Astrocyte (in vitro differentiated cells and primary cell): ENCODE measurements around the gene METTL25. TPM values are rescaled to one million over a fixed set of nuclear protein-coding genes. Genes with fewer than 3 reads are reported as not detected.
A peak's percentile ranks its signal among the peaks of the same experiment; 100 is the strongest.

ENCODE experiments used
- DNase-seq: peaks from one replicate; pipeline ENCODE4 v3.0.0-alpha.2; 2010; ENCODE audit warnings: low read depth
- FAIRE-seq: peaks from 2 replicates; lab custom pipeline; 2011; peaks lifted over from hg19 to GRCh38; lab: Jason Lieb, UNC
- H2AFZ ChIP-seq: 2 replicates; pipeline ENCODE4 v1.6.0; 2012; ENCODE audit warnings: low read depth, low read length, inconsistent platforms
- H3K27ac ChIP-seq: 2 replicates; pipeline ENCODE4 v1.5.1; 2011; ENCODE audit warnings: low read depth, low read length, inconsistent platforms
- H3K27me3 ChIP-seq: 2 replicates; pipeline ENCODE4 v1.6.0; 2011; ENCODE audit warnings: low read length, inconsistent platforms; ENCODE audit not compliant: insufficient read depth
- H3K36me3 ChIP-seq: 2 replicates; pipeline ENCODE4 v1.5.1; 2011; ENCODE audit warnings: low read length, inconsistent platforms; ENCODE audit not compliant: insufficient read depth
- H3K4me1 ChIP-seq: 2 replicates; pipeline ENCODE4 v1.5.1; 2011; ENCODE audit warnings: low read length, inconsistent platforms; ENCODE audit not compliant: insufficient read depth
- H3K4me2 ChIP-seq: 2 replicates; pipeline ENCODE4 v1.6.0; 2012; ENCODE audit warnings: low read length, inconsistent platforms
- H3K4me3 ChIP-seq: 2 replicates; pipeline ENCODE4 v1.5.1; 2011; ENCODE audit warnings: low read depth, mild to moderate bottlenecking, low read length, inconsistent platforms; ENCODE audit not compliant: insufficient read depth
- H3K79me2 ChIP-seq: 2 replicates; pipeline ENCODE4 v1.6.0; 2012; ENCODE audit warnings: mild to moderate bottlenecking, low read length, inconsistent platforms; ENCODE audit not compliant: insufficient read depth
- H3K9ac ChIP-seq: 2 replicates; pipeline ENCODE4 v1.6.0; 2012; ENCODE audit warnings: mild to moderate bottlenecking, low read length, inconsistent platforms
- H3K9me3 ChIP-seq: 2 replicates; pipeline ENCODE4 v1.5.1; 2012; ENCODE audit warnings: low read depth, mild to moderate bottlenecking, low read length, inconsistent platforms; ENCODE audit not compliant: insufficient read depth
- H4K20me1 ChIP-seq: 2 replicates; pipeline ENCODE4 v1.6.0; 2012; ENCODE audit warnings: low read length, inconsistent platforms; ENCODE audit not compliant: insufficient read depth
- H3K27ac Mint-ChIP-seq: one replicate; pipeline ENCODE4 v1.8.0; 2021; ENCODE audit warnings: mild to moderate bottlenecking, mixed read lengths; ENCODE audit not compliant: unreplicated experiment
- H3K27me3 Mint-ChIP-seq: one replicate; pipeline ENCODE4 v1.8.0; 2021; ENCODE audit warnings: low read depth, mixed read lengths; ENCODE audit not compliant: unreplicated experiment
- H3K36me3 Mint-ChIP-seq: one replicate; pipeline ENCODE4 v1.8.0; 2021; ENCODE audit warnings: low read depth, mixed read lengths; ENCODE audit not compliant: unreplicated experiment
- H3K4me1 Mint-ChIP-seq: one replicate; pipeline ENCODE4 v1.8.0; 2021; ENCODE audit warnings: low read depth, mixed read lengths; ENCODE audit not compliant: unreplicated experiment
- H3K4me3 Mint-ChIP-seq: one replicate; pipeline ENCODE4 v1.8.0; 2021; ENCODE audit warnings: mild to moderate bottlenecking, moderate library complexity, mixed read lengths; ENCODE audit not compliant: unreplicated experiment
- H3K9me3 Mint-ChIP-seq: one replicate; pipeline ENCODE4 v1.8.0; 2021; ENCODE audit warnings: mild to moderate bottlenecking, mixed read lengths; ENCODE audit not compliant: unreplicated experiment
- EZH2 ChIP-seq: IDR thresholded peaks from 2 replicates; pipeline ENCODE4 v1.6.1; 2012; ENCODE audit warnings: mild to moderate bottlenecking, low read length, inconsistent platforms; ENCODE audit not compliant: insufficient read depth
- total RNA-seq: library from RNA; stranded (reverse); gene quantifications from 2 replicates; pipeline ENCODE4 v1.2.1, GENCODE V29; 2021
- TF ChIP-seq, protein P1 (sequence below): IDR thresholded peaks from 2 replicates; pipeline ENCODE4 v1.5.1; 2011; ENCODE audit warnings: low read depth, mild to moderate bottlenecking, inconsistent platforms, low read length, moderate library complexity; ENCODE audit not compliant: insufficient read depth

METTL25 gene
- total RNA-seq, 1 donor from 2014 or later = 9.4 TPM

DNA sequence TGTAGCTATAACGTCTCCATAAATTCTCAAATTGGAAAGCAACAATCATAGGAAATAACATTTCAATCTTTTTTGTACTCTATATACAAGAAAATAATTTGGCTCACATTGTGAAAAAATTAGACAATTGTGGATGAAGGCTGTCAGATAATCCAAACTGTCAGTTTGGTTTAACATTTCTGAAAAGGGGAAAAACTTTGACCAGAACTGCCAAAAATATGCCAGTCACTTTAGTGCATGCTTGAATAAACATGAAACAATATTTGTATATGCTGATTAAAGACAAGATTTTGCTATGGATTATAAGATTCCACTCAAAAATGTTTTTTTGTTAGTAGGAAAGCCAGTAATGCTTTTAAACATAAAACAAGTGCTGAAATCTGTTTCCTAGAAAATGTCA lies 39.1 kb upstream of the METTL25 start:
- Histone ChIP-seq H3K4me1 (no peaks in the 10 kb centered on the region), H3K9ac (no peak overlapping the region), H3K27me3 (no peaks in the 10 kb centered on the region), H4K20me1 (no peaks in the 10 kb centered on the region), H3K4me2 (no peak overlapping the region), H3K9me3 (no peaks in the 10 kb centered on the region), H2AFZ (no peak overlapping the region), H3K79me2 (no peaks in the 10 kb centered on the region), H3K4me3 (no peak overlapping the region), H3K27ac (no peak overlapping the region), H3K36me3 (no peaks in the 10 kb centered on the region)
- H3K9me3 Mint-ChIP-seq = no peaks in the 10 kb centered on the region
- H3K27ac Mint-ChIP-seq = no peak overlapping the region
- DNase-seq (no peak), FAIRE-seq (no peak)
- no peak overlapping the region for H3K4me3 Mint-ChIP-seq
- no peaks in the 10 kb centered on the region for H3K36me3 Mint-ChIP-seq
- TF ChIP-seq, protein P1, sequence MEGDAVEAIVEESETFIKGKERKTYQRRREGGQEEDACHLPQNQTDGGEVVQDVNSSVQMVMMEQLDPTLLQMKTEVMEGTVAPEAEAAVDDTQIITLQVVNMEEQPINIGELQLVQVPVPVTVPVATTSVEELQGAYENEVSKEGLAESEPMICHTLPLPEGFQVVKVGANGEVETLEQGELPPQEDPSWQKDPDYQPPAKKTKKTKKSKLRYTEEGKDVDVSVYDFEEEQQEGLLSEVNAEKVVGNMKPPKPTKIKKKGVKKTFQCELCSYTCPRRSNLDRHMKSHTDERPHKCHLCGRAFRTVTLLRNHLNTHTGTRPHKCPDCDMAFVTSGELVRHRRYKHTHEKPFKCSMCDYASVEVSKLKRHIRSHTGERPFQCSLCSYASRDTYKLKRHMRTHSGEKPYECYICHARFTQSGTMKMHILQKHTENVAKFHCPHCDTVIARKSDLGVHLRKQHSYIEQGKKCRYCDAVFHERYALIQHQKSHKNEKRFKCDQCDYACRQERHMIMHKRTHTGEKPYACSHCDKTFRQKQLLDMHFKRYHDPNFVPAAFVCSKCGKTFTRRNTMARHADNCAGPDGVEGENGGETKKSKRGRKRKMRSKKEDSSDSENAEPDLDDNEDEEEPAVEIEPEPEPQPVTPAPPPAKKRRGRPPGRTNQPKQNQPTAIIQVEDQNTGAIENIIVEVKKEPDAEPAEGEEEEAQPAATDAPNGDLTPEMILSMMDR = no peak
- no peak for TF ChIP-seq EZH2
- H3K4me1 Mint-ChIP-seq = peaks cover 5% of the 10 kb centered on the region
- no peaks in the 10 kb centered on the region for H3K27me3 Mint-ChIP-seq

DNA sequence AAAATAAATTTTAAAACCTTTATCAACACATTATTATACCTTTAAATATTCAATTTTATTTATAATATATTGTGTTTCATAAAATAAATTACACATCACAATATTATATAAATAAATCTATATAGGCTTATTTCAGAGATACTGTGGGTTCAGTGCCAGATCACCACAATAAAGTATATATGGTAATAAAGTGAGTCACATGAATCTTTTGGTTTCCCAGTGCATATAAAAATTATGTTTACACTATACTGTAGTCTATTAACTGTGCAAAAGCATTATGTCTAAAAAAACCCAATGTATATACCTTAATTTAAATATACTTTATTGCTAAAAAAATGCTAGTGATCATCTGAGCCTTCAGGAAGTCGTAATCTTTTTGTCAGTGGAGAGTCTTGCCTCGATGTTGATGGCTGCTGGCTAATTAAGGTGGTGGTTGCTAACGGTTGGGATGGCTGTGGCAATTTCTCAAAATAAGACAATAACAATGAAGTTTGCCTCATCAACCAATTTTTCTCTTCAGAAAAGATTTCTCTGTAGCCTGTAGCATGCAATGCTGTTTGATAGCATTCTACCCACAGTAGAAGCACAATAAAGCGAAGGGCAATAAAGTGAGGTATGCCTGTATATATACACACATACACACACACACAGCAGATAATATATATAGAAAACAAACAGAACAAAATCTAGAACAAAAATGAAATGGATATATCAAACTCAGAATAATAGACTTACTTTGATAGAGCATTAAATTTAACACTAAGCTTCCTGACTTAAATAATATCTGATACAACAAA lies 32.6 kb upstream of the METTL25 start:
- H4K20me1 ChIP-seq = no peaks in the 10 kb centered on the region
- DNase-seq (no peak), FAIRE-seq (no peak)
- H3K27ac ChIP-seq = no peak overlapping the region
- no peak overlapping the region for H3K27ac Mint-ChIP-seq
- H3K9me3 ChIP-seq = no peaks in the 10 kb centered on the region
- no peaks in the 10 kb centered on the region for H3K36me3 Mint-ChIP-seq
- H3K27me3 Mint-ChIP-seq = no peaks in the 10 kb centered on the region
- H3K4me1 Mint-ChIP-seq = no peaks in the 10 kb centered on the region
- no peak overlapping the region for H3K4me2 ChIP-seq
- H3K9ac ChIP-seq = no peak overlapping the region
- no peak overlapping the region for H2AFZ ChIP-seq
- no peaks in the 10 kb centered on the region for H3K79me2 ChIP-seq
- no peak for TF ChIP-seq EZH2
- TF ChIP-seq, protein P1 = no peak
- H3K36me3 ChIP-seq = no peaks in the 10 kb centered on the region
- no peak overlapping the region for H3K4me3 Mint-ChIP-seq
- H3K9me3 Mint-ChIP-seq = no peaks in the 10 kb centered on the region
- H3K4me3 ChIP-seq = no peak overlapping the region
- no peaks in the 10 kb centered on the region for H3K4me1 ChIP-seq
- no peaks in the 10 kb centered on the region for H3K27me3 ChIP-seq

DNA sequence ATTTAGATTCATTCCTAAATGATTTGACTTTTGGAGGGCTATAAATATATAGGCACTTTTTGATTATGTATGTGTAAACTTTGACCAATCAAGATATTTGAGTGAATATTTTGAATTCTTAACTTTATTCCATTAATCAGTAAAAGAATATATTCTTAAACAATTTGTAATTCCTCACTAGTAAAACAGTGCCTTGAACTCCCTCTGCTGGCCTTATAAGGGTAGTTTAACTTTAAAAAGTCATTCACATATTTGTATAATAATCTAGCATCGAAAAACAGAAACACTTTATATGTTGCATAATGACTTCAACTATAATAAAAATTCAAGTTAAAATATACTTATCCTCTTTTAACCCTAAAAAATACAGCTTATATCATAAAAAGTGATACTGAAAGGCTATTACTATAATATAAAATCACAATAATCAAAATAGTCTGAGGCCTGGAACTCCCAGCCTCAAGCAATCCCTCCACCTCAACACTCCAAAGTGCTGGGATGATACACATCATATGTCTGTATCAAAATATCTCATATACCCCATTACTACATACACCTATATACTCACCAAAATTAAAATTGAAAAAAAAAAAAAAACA lies 31.3 kb upstream of the METTL25 start:
- H4K20me1 ChIP-seq = no peaks in the 10 kb centered on the region
- DNase-seq = peak; percentile 10
- no peak overlapping the region for H3K9ac ChIP-seq
- H3K4me1 ChIP-seq = no peaks in the 10 kb centered on the region
- TF ChIP-seq EZH2 = no peak
- TF ChIP-seq, protein P1 = peak; percentile 38
- Mint-ChIP-seq H3K4me1 (no peaks in the 10 kb centered on the region), H3K36me3 (no peaks in the 10 kb centered on the region), H3K27ac (no peak overlapping the region), H3K9me3 (no peaks in the 10 kb centered on the region), H3K4me3 (no peak overlapping the region), H3K27me3 (no peaks in the 10 kb centered on the region)
- no peak for FAIRE-seq
- no peak overlapping the region for H2AFZ ChIP-seq
- H3K4me2 ChIP-seq = no peak overlapping the region
- no peaks in the 10 kb centered on the region for H3K27me3 ChIP-seq
- H3K79me2 ChIP-seq = no peaks in the 10 kb centered on the region
- H3K4me3 ChIP-seq = no peak overlapping the region
- no peaks in the 10 kb centered on the region for H3K36me3 ChIP-seq
- H3K9me3 ChIP-seq = no peaks in the 10 kb centered on the region
- H3K27ac ChIP-seq = no peak overlapping the region
